Head of caudate nucleus (tissue), 42 donors: ENCODE data around the gene SPRED1.
"Not testable (repeated sequence)": the region's sequence is repeated elsewhere in the genome, so short reads cannot be mapped to it uniquely, and the experiment has no call there.

ENCODE experiments used
- DNase-seq, 42 donors: peaks; one replicate each; pipeline versions ENCODE4 v3.0.0 to v3.0.0-alpha.2; 2020 to 2021; ENCODE audit warnings: mixed read lengths in 7 of 42
- intact Hi-C: fragments of 100-400 bp; cut with DNase I; formaldehyde crosslinking; loops from one replicate; pipeline ENCODE4 v1.15.0; 2022

SPRED1 gene

DNA sequence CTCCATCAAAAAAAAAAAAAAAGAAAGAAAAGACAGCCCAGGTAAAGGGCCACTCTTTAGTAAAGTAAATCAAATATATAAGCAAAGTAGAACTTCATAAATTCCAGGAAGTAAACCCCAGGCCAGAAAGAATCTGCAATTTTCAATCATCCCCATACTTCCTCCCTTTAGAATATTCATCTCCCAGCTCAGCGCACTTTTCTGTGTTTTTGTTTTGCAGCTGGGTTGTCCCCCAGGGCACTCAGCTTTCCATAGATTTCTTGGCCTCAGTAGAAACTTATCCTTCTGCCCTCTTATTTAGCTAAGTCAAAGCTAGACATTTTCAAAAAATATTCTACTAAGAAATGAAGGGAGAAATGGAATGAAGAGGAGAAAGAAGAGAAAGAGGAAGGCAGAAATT lies 24.0 kb upstream of the SPRED1 start:
- intact Hi-C loops: no loop called here
- no peak for DNase-seq

DNA sequence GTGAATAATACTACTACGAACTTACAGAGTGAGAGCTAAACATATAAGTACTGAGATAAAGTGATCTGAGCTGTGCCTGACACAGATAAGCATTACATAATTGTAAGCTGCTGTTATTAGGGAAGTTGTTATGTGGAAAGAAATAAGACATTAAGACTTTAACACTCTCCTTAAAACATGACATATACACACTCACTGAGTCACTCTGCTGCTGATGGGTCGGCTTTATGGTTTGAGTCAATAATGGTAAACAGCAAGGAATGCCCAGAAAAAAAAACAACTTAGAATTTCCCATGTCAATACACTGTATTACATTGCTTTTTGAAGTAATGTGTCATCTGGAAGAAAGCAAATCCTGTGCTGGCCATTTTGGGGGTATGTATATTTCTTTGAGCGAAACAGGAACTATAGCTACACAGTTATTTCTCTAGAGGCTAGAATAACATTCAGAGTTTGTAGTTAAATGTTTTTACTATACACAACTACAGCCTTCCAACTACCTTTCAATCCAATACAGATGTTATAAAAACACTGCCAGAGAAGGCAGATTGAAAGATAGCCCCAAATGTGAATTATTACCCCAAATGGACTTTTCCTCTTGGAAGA lies 22.8 kb upstream of the SPRED1 start:
- DNase-seq: no peak
- intact Hi-C loops: no loop called here

DNA sequence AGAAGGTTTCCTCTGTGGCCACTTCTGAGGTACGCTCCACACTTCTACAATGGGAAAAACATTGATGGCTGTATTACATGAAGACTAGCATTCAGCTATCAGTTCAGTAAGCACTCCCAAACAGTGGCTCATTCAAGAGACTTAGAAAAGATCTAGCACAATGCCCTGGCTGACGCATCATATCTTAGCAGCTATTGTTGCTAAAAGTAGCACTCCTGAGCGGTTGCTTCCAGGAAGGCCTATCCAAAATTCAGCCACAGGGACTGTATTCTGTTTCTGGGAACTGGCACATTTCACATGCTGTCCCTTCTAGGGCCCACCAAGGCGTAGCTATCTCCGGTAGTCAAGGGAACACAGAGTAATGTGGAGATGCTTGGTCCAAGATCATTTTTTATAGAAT lies 21.2 kb upstream of the SPRED1 start:
- intact Hi-C loops: no loop called here
- peak in 9 of 42 donors; percentile 8 to 57 (median 31) for DNase-seq

DNA sequence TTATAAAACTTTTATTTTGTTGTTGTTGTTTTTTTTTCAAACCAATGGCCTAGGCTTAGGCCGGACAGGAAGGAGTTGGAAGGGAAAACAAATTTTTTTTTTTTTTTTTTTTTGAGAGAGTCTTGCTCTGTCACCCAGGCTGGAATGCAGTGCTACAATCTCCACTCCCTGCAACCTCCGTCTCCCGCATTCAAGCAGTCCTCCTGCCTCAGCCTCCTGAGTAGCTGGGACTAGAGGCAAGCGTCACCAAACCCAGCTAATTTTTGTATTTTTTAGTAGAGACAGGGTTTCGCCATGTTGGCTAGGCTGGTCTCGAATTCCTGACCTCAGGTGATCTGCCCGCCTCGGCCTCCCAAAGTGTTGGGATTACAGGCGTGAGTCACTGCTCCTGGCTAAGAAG lies 15.6 kb upstream of the SPRED1 start:
- intact Hi-C loops, DNase-seq: not testable (repeated sequence)

DNA sequence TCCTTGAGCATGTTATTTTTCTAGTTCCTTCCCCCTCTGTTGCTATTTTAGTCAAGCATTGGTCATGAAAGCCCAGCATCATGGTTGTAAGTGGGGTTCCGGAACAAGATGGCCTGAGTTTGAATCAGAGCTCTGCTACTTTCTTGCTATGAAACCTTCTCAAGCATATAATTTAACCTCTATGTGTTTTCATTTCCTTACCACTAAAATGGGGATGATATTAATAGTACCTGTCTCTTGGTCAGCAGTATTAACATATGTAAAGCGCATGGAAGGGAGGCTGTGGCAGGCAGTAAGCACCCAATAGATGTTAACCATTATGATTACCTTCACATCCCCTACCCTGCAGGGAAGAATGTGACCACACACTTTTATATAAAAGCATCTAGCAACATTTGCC lies 14.3 kb upstream of the SPRED1 start:
- intact Hi-C loops: no loop called here
- no peak for DNase-seq

DNA sequence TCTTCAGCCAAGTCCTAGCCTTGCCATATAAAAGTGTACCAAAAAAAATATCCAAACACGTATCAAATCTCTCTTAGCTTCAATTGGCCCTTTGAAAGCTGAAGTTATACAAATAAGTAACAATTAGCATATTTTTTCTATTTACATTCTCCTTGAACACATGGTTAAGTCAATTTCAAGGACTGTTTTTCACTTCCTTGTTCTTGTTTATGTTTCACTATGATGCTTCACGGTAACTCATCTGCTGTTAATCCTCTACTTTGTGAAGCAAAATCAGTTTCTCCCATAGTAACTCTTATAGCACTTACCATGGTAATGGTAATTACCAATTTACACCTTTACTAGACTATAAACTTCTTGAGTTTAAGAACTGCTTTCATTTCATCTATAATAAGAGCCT lies 10.6 kb upstream of the SPRED1 start:
- intact Hi-C loops: loop anchor here (10.0 kb wide), 1 partner anchor 237 kb away; no protein-coding TSS in a partner anchor

DNA sequence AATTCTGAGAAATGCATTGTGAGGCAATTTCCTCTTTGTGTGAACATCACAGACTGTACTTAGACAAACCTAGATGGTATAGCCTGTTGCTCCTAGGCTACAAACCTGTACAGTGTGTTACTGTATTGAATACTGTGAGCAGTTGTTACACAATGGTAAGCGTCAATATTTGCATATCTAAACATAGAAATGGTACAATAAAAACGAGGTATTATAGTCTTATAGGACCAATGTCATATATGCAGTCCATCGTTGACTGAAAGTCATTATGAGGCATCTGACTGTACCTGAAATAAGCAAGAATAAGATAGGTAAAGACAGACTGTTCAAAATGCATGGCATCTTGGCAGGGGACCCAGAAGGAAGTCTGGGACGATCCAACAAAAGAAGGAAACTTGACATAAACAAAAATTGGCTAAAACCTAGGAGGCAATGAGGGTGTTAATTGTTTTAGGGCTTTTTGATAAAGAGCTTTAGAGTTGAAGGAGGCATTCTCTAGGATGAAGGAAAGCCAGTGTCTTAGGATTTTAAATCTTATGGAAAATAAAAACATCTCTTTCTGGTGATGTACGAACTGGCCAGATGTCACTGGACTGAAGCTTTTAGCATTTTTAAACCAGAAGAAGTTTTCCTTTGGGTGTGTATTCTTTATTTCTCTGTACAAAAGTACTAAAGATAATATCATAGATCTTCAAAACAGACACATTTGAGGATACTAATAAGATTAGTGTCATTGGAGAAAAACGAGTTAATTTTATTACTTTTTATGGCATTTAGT lies 9.2 kb upstream of the SPRED1 start:
- intact Hi-C loops: loop anchor here (10.0 kb wide), 1 partner anchor 239 kb away; no protein-coding TSS in a partner anchor
- no peak for DNase-seq

More for the DNA sequence above, 10.6 kb upstream of the SPRED1 start:
- no peak for DNase-seq

DNA sequence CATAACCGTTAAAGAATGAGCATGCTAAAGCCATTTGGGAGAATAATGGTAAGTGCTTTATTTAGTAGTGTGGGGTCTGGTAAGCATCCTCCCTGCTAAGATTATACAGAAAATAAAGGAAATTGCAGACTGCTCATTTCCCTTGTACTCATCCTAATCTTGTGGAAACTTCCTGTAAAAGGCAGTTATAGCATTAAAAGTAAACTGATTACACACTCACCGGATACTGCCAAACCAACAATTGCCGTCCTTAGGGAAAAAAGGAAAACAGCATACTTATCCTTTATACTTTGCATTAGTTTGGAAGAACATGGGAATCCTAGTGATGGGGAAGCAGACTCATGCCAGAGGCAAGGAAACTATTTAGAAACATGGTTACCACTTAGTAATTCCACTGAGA lies 5.3 kb upstream of the SPRED1 start:
- intact Hi-C loops: loop anchor here (10.0 kb wide), 1 partner anchor 243 kb away; no protein-coding TSS in a partner anchor
- DNase-seq: no peak

DNA sequence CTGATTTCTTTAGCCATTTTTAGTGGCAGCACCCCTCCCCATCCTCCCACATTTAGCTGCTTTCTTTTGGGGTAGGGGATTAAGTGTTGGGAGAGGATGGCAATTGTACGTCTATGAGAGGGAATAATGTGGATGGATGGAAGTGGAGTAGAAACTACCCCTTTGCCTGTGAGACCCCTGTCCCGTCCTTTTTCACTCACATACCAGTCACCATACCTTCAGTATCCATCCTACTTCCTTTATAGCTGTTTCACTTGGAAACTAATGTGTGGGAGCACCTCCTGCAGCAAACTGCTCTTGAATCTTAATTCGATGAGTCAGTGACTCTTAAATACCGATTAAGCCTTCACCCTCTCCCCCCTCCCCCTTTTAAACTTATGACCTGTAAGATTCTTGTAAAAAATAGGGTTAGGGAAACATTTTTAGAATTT lies 730 bp downstream of the SPRED1 start:
- DNase-seq: peak in 18 of 42 donors; percentile 8 to 67 (median 34)
- intact Hi-C loops: loop anchor here (5.0 to 10.0 kb wide), 2 partner anchors 101 to 121 kb away; no protein-coding TSS in a partner anchor

DNA sequence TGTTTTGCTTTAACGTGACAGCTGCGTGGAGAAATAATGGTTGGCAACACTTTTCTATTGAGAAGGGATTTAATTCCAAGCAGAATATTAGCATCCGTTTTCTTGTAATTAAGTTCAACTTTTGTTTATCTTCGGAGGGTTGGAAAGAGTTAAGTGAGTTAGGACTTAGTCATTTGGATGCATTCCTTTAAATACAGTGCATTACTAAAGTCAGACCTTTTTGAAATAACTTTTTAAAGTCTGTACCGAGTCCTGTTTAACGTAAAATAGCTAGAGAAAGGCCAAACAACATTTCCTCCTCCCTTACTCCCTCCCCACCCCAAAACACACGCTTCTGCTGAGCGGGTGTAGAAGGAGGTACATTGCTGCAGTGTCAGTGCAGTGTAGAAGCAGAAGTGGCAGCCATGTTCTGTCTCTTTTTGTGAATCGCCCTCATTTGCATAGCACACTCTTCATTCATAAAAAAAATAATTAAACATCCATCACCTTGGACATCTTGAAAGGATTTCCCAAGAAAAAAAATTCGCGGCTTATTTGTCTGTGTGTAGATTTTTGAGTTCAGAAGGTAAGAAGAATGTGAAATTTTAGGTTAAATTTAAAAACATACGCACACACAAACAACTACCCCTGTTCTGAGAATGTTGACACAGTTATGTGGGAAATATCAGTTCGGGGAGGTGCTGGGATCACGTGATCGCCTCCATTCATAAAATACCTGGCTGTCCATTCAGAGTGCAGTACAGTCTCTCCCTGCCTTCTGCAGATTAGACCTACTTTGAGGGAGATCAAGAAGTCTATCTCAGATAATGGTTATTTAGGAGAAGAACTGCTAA lies 1.6 kb downstream of the SPRED1 start:
- intact Hi-C loops: loop anchor here (5.0 to 10.0 kb wide), 2 partner anchors 101 to 122 kb away; no protein-coding TSS in a partner anchor

DNA sequence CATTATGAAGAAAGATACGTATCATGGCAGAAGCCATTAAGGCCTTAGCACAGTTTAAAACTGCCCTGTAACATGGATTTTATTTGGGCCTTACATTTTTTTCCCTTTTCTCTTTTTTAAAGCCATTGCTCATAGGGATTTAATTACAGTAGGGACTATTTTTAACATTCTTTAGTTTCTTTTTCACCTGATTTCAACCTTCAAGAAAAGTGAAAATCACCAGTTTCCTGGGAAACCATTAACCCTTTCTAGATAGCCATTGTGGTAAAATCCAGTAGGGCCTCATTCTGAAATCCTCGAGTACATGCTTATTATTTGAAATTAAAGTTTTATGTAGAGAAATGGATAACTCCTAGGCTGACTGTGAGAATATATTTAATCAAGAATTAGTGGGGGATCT lies 3.1 kb downstream of the SPRED1 start:
- intact Hi-C loops: loop anchor here (10.0 kb wide), 1 partner anchor 99 kb away; no protein-coding TSS in a partner anchor

More for the DNA sequence above, 1.6 kb downstream of the SPRED1 start:
- DNase-seq: peak in 41 of 42 donors; percentile 21 to 83 (median 65)

DNA sequence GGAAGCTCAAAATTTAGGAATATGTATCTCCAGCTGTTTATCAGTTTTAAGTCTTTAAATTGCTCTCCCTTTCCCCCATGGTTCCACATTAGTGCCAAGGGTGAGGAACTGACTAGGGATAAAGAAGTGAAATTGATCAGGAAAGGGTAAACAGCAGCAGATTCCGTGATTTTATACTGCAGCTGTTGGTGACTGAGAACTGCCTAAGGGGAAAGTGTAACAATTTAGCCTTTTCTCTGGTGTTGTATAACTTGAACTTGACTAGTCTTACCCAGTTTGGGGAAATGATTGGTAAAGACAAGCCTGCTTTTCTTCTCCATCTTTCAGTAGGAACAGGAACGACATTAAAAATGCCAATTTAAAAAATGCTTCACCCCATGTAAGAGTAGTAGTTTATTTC lies 5.0 kb downstream of the SPRED1 start:
- intact Hi-C loops: loop anchor here (10.0 kb wide), 1 partner anchor 97 kb away; no protein-coding TSS in a partner anchor
- no peak for DNase-seq

More for the DNA sequence above, 3.1 kb downstream of the SPRED1 start:
- DNase-seq: no peak

DNA sequence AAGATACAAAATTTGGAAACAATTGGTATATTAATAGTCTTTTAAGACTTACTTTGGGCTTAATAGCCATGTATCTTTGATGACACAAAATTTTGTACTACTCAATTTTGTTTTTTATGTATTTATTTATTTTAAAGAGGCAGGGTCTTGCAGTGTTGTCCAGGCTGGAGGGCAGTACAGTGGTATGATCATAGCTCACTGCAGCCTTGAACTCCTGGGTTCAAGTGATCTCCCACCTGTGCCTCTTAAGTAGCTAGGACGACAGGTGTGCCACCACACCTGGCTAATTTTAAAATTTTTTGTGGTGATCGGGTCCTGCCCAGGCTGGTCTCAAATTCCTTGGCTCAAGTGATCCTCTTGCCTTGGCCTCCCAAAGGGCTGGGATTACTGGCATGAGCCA lies 6.5 kb downstream of the SPRED1 start:
- intact Hi-C loops: loop anchor here (10.0 kb wide), 1 partner anchor 96 kb away; no protein-coding TSS in a partner anchor
- no peak for DNase-seq

DNA sequence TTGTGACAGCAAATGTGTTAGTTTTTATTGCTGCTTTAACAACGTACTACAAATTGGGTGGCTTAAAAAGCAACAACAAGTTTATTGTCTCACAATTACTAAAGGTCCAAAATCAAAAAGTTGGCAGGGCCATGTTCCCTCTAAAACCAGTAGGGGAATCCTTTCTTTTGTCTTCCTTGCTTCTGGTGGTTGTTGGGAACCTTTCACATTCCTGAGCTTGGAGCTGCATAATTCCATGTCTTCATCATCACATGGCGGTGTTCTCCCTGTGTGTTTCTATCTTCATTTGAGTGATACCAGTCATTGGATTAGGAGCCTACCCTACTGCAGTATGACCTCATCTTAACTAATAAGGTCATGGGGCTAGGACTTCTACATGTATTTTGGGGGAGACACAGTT lies 7.4 kb downstream of the SPRED1 start:
- intact Hi-C loops: no loop called here
- no peak for DNase-seq

DNA sequence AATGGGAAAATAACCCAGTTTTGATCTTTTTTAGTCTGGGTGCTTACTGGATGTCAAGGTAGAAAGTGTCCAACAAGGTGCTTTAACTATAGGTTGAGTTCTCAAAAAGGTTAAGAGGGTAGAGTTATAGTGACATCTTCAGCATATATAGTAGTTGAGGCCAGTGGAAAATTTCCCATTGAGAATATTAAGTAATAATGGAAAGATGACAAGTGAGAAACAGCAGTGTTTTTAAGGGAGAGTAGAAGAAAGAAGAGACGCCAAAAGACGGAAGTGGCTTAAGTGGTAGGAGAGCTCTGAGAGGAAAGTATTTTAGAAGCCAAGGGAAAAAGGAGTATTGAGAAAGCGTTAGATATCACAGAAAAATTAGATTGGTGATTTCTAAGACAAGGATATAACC lies 10.6 kb downstream of the SPRED1 start:
- intact Hi-C loops: no loop called here
- DNase-seq: no peak

DNA sequence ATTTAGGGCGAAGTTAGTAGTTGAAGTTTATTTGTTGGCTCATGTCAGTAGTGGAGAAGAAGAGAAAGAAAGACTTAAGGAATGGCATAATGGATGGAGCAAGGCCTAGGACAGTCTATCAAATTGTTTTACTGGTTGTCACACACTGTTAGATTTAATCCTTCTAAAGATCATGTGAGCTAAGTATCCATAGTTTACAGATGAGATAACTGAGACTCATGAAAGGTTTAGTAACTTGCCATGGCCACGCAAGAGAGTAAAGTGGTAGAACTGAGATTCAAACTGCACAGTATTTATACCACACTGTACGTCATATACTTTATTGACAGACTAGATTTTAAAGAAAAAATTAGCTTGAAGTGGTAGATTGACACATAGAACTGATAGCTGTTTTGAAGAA lies 11.4 kb downstream of the SPRED1 start:
- intact Hi-C loops: no loop called here
- no peak for DNase-seq

DNA sequence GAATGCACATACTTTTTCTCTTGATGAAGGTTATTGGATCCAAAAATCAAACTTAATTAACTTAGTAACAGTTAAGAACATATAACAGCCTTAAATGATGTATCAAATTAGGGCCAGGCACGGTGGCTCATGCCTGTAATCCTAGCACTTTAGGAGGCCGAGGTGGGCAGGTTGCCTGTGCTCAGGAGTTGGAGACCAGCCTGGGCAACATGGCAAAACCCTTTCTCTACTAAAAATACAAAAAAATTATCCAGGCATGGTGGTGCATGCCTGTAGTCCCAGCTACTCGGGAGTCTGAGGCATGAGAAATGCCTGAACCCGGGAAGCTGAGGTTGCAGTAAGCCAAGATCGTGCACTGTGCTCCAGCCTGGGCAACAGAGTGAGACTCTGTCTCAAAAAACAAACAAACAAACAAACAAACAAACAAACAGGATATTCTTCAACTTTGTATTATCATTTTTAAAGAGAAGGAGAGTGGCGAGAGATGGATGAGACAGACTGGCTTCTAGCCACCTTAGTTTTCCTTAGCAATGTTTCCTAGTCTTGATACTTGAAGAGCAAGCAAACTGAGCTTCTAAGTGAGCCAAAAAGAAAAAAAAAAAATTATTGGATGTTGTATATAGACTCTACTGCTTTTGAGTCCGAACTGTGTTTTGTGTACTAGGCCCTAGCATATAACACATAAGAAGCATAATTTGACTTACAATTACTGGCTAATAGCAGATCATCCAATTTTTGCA lies 13.8 kb downstream of the SPRED1 start:
- intact Hi-C loops: no loop called here
- DNase-seq: peak in 13 of 42 donors; percentile 4 to 49 (median 17)

DNA sequence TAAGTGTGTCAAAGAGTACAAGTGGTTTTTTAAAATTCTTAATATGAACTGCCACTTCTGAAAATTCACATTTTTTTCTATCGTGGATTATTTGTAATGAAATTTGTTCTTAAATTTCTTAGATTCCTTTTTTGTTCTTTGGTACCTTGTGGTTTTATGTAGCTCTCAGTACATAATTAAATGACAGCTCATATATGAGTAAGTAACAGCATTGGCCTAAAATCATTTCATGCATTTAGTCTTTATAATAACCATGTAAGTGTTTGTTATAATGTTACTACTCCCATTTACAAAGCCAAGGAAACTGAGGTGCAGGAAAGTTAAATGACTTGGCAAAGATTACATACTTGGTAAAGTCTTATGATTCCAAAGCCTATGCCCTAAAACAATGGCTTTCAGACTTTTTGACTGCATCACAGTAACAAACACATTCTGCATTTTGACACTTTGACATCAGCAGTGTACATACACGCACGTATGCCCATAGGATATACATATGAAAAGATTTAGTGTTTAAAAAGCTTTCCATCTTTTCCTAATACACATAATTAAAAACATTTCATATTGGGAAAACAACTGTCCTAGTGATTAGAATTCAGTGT lies 14.9 kb downstream of the SPRED1 start:
- intact Hi-C loops: no loop called here
- DNase-seq: no peak
